Erythroblast (primary cell): Measurements from ENCODE around the gene BTG2.

ENCODE experiments used
- GATA1 ChIP-seq: IDR thresholded peaks from 2 replicates; pipeline ENCODE4 v1.6.1; 2011; ENCODE audit warnings: low read depth, mild to moderate bottlenecking, control low read depth, low read length, moderate library complexity
- POLR2A ChIP-seq: IDR thresholded peaks from 2 replicates; pipeline ENCODE4 v1.6.1; 2011; ENCODE audit warnings: mild to moderate bottlenecking, low read length

DNA sequence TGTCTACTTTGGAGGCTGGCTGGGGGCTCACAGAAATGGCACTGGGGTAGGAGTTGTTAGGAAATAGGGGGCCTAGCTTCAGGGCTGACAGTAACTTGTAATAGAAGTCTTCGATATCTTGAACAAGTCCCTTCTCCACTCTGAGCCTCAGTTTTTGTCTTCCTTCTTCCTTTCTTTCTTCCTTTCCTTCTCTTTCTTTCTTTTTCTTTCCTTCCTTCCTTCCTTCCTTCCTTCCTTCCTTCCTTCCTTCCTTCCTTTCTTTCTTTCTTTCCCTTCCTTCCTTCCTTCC, 12.9 kb downstream of the BTG2 start:
- TF ChIP-seq POLR2A (no peak), GATA1 (no peak)
